ENCODE data around the gene GPR183.

GPR183 gene

GRCh38 chr13:99344610-99345208 is 37.5 kb upstream of the GPR183 start:
- no peak for TF ChIP-seq CTCF (conservative IDR thresholded peaks at IDR 0.05)
- peak overlapping the region; percentile 100 for H3K27ac ChIP-seq

- H3K27ac ChIP-seq, result peak overlapping the region; percentile 100
- TF ChIP-seq CTCF (conservative IDR thresholded peaks at IDR 0.05), result no peak
Observed at GRCh38 chr13:99342723-99343315, 35.6 kb upstream of the GPR183 start.

GRCh38 chr13:99341969-99342722 is 34.9 kb upstream of the GPR183 start:
- peak overlapping the region; percentile 100 for H3K27ac ChIP-seq
- no peak for TF ChIP-seq CTCF (conservative IDR thresholded peaks at IDR 0.05)

GRCh38 chr13:99340638-99341037 is 33.4 kb upstream of the GPR183 start:
- peak overlapping the region; percentile 100 for H3K27ac ChIP-seq
- TF ChIP-seq CTCF (conservative IDR thresholded peaks at IDR 0.05), result no peak

GRCh38 chr13:99339736-99340397 is 32.7 kb upstream of the GPR183 start:
- H3K27ac ChIP-seq, result peak overlapping the region; percentile 100
- TF ChIP-seq CTCF (conservative IDR thresholded peaks at IDR 0.05), result no peak

GRCh38 chr13:99339230-99339721 is 32.1 kb upstream of the GPR183 start:
- no peak for TF ChIP-seq CTCF (conservative IDR thresholded peaks at IDR 0.05)

GRCh38 chr13:99335603-99336002 is 28.4 kb upstream of the GPR183 start:
- no peak for TF ChIP-seq CTCF (conservative IDR thresholded peaks at IDR 0.05)
- H3K27ac ChIP-seq, result no peak overlapping the region; the same call in 1 of the 2 replicates

More at GRCh38 chr13:99339230-99339721, 32.1 kb upstream of the GPR183 start:
- peak overlapping the region; percentile 100 for H3K27ac ChIP-seq

All from VCaP (cell line).